Measurements from ENCODE around the gene SOHLH1.

GRCh38 chr9:135741276-135742219 lies 42.3 kb upstream of the SOHLH1 start:
- TF ChIP-seq CTCF (conservative IDR thresholded peaks at IDR 0.05; ENCODE audit: low read depth, low read length): no peak
- TF ChIP-seq EZH2 (IDR thresholded peaks at IDR 0.05; ENCODE audit: borderline replicate concordance, low read depth, low read length, poor library complexity, severe bottlenecking): no peak

Data from A673 (cell line).